ENCODE results near the gene CFAP57.
A peak's percentile ranks its signal among the peaks of the same experiment; 100 is the strongest.

CFAP57 gene

DNA sequence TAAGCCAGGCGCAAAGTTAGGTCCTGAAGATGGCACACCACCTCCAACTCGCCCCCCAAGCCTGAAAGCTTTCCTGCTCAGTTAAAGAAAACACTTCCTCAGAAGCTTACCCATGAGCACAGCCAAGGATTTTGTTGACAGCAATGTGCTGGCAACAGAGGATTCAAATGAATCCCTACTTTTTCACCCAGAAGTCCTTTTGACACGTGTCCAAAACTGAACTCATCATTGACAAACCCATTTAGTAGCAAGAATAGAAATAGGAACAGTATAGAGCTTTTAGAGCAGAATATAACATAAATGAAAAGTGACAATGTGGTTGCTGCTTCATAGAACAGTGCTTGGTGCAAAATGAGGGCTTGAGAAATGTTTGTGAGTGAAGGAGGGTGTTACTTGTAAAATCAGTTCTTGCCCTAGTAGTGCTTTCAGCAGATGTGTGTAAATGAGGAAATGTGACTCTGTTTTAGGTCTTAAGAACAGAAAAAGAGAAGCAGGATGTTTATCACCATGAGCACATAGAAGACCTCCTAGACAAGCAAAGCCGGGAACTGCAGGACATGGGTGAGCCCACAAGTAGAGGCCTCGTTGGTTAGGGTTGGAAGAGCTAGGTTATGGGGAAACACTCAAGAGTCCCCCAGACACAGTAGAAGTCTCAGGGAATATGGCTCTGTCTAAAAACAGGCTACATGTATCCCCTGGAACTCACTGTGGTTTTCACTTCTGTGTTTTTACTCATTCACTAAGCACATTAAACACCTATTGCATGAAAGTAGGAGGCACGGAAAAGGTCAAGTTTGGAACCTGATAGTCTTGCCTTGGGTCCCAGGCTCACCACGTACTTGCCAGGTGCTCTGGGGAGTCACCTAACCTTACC, 49.0 kb downstream of the CFAP57 start:
- no peak for DNase-seq (ENCODE audit: extremely low spot score, insufficient read length, low read depth)

DNA sequence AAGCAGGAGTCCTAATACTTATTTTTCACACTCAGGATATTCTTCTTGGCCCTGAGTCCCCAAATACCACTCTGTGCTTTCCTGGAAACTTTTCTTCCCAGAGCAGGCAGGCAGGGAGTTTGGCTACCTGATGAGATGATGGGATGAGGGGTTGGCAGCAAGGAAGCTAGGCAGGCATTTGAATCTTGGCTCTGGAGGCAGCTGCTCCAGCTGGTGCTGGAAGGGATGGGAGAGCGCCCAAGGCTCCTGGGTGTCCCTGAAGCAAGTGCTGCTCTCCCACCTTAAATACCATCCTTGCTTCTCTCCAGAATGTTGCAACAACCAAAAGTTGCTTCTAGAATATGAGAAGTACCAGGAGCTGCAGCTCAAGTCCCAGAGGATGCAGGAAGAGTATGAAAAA, 49.7 kb downstream of the CFAP57 start:
- DNase-seq (ENCODE audit: extremely low spot score, insufficient read length, low read depth) = no peak
- FAIRE-seq = no peak

More for the DNA sequence above, 49.0 kb downstream of the CFAP57 start:
- peak; percentile 81 for FAIRE-seq

DNA sequence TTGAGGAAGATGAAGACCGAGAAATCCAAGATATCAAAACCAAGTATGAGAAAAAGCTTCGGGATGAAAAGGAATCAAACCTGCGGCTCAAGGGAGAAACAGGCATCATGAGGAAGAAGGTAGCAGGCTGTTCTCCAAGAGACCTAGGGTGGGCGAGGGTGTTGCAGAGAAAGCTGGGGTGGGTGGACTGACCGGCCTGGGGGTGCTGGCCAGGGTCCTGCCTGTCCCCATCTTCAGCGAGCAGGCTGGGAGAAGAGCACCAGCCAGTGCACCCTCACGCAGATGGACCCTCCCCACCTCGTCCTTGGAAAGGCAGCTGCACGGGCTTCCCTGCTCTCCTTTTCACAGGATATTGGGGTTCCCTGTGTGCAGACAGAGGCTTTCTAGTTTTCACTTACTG, 50.7 kb downstream of the CFAP57 start:
- no peak for FAIRE-seq
- no peak for DNase-seq (ENCODE audit: extremely low spot score, insufficient read length, low read depth)

DNA sequence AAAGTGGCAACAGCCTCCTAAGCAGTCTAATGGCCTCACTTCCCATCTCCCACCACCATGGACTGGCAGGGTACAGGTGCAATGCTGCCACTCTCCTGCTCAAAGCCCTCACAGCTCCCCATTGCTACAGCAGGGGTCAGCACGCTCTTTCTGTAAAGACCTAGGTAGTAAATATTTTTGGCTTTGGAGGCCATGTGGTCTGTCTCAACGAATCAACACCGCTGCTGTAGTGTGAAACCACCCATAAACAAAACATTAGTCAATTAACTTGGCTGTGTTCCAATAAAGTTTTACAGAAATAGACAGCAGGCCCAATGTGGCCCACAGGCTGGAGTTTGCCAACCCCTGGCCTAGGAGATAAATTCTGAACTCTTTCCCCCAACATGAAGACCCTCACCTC, 53.0 kb downstream of the CFAP57 start:
- FAIRE-seq (peak; percentile 64), DNase-seq (ENCODE audit: extremely low spot score, insufficient read length, low read depth) (no peak)

DNA sequence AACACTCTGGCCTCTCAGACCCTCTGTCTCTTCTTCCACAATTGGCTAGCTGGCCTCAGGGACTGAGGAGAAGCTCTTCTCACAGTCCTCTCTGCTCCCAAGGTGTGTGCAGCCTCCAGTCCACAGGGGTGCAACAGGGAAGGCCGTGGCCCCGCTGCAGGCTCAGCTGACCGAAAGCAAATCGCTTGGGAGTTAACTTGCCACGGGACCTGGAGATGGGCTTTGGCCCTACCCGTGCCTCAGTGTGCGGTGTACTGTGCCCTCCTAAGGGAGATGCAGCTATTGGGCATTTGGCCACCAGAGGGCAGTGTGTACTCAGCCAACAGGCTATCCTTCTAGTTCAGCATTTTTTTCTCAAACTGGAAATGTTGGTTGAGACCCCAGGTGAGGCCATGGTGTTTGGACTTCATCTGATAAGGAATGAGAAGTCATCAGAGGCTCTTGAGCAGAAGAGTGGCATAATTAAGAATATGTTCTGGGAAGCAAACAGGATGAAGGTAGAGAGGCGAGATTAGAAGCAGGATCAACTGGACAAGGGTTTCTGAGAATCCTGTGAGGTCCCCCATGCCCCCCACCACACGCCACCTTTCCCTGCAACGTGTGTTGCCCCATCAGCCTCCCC, 55.1 kb downstream of the CFAP57 start:
- peak; percentile 96 for FAIRE-seq

DNA sequence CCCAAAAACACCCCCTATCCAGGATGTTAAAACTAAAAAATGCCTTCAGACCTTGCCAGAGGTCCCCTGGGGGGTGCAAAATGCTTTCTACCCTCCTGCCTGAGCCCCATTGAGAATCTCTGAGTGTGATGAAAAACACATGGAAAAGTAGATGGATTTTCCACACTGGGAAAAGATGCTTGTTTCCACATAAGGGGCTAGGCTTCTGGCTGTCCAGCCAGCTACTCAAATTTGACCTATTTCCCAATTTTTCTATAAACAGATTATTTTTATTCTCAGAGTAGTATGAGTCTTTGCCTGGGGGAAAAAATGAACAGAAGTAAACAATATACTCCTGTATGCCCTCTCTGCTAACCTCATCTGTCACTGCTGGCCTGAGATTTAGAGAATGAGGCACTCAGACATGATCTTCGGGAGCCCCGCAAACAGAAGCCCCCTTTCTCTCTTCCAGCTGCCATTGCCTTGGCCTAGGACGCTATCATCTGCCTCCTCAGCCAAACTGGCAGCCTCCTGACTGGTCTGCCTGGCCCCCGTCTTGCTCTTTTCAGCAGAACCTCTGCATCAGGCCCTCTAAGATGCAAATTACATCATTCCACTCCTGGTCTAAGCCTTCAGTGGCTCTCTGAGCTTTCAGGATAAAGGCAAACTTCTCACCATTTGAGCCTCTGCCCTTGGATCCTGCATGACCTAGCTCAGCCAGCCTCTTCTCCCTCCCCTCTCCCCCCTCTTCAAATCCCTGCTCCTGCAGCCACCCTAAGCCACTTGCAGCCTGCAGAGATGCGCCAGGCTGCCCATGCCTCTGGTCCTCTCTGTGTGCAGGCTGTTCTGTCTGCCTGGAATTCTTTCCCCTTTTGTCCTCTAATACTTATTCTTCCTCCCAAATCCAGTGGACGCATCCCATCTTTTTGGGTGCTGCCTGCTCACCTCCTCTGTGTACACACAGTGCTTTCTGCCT, 58.0 kb downstream of the CFAP57 start:
- FAIRE-seq (no peak), DNase-seq (ENCODE audit: extremely low spot score, insufficient read length, low read depth) (no peak)

More for the DNA sequence above, 55.1 kb downstream of the CFAP57 start:
- DNase-seq (ENCODE audit: extremely low spot score, insufficient read length, low read depth) = peak; percentile 54

DNA sequence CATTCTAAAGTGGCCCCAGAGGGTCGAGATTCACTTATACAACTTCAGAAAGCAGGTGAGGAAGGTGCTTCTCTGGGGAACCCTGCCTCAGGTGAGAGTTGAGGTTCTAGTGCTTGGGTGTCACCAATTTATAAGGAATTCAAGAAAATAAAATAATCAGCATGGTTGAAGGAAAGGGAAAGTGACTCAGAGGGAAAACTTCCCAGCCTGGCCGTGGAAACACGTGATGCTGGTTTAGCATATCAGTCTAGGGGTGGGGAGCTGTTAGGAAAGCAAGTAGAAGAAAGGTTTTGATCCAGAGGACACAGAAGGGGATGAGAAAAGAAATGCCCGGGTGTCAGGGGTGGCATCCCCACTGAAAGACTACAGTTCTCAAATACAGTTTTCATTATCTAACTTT, 59.9 kb downstream of the CFAP57 start:
- FAIRE-seq = no peak
- DNase-seq (ENCODE audit: extremely low spot score, insufficient read length, low read depth) = no peak

DNA sequence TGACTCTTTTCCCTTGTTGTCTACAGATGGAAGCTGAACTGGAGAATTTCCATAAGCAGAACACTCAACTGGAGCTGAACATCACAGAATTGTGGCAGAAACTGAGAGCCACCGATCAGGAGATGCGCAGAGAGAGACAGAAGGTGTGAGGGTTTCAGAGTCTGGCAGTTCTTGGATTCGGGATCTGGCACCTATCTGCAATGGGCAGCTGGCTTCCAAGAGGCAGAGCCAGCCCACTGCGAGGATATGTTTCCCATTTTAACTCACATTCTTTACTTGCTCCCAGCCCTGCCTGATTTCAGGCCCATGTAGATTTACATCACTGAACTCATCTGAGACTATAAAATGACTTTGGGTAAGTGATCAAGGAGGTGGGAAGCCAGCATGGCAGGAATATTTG, 60.4 kb downstream of the CFAP57 start:
- FAIRE-seq = no peak

DNA sequence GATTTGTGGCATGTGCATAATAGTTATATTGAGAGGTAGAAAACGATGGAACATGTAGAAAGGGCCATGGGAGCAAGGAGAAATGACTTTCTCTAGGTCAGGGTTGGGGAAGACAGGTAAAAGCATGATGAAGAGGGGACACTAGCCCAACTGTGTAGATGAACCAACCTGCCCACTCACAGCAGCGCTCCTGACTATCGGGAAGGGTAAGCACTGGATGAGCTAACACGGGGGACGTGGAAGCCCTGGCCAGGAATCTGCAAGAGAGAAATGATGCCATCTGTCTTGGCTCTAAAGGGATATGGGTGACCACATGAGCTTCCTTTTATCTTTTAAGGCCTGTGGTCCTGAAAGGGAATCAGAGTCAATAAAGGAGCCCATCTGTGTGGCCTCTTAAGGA, 61.5 kb downstream of the CFAP57 start:
- DNase-seq (ENCODE audit: extremely low spot score, insufficient read length, low read depth) = no peak
- no peak for FAIRE-seq

More for the DNA sequence above, 60.4 kb downstream of the CFAP57 start:
- no peak for DNase-seq (ENCODE audit: extremely low spot score, insufficient read length, low read depth)

DNA sequence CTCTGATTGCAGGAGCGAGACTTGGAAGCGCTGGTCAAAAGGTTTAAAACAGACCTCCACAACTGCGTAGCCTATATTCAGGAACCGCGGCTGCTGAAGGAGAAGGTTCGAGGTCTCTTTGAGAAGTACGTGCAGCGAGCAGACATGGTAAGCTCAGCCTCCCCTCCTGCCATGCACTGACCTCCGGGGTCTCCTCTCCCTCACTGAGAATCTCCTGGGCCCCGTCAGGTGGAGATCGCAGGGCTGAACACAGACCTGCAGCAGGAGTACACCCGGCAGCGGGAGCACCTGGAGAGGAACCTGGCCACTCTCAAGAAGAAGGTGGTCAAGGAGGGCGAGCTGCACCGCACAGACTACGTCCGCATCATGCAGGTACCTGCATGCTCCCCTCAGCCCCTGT, 62.1 kb downstream of the CFAP57 start:
- no peak for DNase-seq (ENCODE audit: extremely low spot score, insufficient read length, low read depth)
- FAIRE-seq = no peak

DNA sequence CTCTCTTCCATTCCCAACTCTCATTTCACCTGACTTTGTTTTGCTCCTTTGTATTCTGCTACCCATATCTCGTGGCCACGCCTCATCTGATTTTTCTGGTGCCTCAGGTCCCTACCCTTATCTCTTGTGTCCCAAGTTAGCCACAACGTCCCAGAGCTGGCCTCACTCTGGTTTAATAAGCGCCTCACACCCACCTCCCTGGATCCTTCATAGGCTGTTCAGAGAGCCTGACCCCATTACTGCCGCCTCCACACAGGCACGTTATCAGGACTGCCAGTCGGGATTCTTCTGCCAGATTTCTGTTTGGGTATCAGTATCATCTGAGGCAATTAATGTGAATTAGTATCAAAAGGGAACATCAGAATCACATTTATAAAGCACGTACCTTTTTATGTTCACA, 62.9 kb downstream of the CFAP57 start:
- no peak for FAIRE-seq
- DNase-seq (ENCODE audit: extremely low spot score, insufficient read length, low read depth) = no peak

DNA sequence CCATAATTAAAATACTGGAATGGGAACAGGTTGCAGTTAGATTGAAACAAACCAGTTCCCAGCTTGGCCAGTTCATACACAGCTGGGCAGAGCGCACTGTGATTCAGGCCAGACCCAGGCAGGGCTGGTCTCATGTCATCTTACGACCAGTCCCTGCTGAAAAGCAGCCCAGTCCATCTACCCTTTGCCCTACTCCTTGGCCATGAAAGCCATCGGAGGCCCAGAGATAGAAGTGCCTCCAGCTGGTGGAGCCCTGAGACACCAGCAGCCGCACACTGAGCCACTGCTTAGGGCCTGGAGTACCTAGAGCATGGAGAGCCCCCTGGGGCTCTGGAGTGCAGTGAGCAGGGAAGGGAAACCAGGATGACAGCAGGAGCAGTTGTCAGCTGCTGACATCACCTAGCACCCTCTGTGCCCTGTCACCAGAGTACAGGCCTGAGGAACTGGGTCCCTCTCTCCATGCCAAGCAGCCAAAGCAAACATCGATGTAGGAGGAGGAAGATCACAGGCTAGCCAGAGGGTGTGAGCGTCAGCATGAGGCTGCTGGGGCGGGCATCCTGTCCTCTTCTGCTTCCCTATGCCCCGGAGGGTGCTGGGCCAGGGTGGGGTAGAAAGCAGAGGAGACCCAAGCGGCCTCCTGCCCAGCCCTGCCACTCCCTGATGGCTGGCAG, 63.5 kb downstream of the CFAP57 start:
- DNase-seq (ENCODE audit: extremely low spot score, insufficient read length, low read depth) = no peak
- no peak for FAIRE-seq

DNA sequence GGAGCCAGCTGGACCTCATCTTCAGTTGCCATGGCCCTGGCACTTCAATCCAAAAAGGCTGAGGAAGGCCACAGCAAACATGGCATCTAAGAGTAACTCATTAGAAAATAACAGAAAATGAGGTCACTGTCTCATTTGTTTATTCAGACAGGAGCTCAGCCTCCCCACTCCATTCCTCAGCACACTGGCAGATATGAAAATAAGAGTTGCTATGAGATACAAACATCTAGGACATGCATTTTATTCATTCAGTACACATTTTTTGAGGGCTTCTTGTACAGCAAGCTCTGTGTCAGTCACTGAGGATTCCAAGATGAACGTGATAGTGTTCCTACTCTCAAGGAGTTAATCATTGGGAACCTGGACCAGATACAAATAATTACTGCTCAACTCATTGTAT, 65.0 kb downstream of the CFAP57 start:
- no peak for FAIRE-seq
- no peak for DNase-seq (ENCODE audit: extremely low spot score, insufficient read length, low read depth)

DNA sequence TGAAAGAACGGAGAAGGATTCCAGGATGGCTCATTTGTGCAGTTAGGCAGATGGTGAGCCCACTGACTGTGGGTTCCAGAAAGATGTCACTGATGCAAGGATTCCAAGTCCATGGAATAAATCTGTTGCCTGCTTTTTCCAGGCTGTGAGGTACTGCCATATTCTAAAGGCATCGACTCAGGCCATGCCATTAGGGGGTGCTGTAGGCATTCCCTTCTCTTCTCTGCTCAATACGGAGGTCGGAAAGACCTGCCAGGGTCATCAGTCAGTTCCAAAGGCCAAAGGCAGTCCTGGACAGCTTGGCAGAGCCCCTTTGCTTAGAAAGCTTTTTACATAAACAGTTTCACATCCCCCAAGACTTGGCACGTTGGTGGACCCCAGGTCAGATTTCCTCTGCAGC, 66.0 kb downstream of the CFAP57 start:
- DNase-seq (ENCODE audit: extremely low spot score, insufficient read length, low read depth) = no peak
- peak; percentile 74 for FAIRE-seq

DNA sequence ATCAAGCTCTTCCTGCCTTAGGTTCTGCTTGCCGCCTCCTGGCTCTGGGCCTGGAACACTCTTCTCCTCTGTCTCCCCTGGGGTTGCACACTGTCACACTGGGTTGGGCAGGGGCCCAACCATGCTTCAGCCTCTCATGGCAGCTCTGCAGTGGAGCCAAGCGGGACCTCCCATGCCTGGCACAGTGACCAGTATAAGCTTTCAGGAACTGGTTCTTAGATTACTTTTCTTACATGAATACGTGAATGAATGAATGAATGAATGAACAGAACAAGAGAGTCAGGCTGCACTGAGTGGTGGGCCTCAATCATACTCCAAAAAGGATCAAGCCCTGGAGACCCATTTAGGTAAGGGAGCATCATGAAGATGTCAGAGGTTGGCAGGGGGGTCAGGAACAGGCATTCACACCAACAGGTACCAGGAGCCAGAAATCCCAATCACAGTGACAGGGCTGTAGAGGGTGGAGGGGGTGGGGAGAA, 66.9 kb downstream of the CFAP57 start:
- FAIRE-seq (no peak), DNase-seq (ENCODE audit: extremely low spot score, insufficient read length, low read depth) (no peak)

DNA sequence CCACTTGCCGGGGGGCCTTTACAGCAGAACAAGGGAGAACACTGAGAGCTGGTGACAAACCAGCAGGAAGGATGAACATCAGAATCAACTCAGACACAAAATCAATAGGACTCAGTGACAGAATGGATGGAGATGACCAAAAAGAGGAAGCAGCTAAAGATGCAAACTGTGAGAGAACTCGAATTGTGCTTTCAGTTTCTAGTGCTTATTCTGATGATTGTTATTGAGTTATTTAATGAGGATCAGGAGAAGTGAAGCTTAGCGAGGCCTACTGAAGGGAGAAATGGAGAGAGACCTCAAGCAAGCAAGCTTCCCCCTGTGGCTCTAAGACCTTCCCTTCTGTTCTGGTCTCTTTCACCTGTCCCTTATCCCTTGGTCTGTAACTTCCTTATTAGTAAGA, 67.4 kb downstream of the CFAP57 start:
- FAIRE-seq (peak; percentile 97), DNase-seq (ENCODE audit: extremely low spot score, insufficient read length, low read depth) (peak; percentile 61)

DNA sequence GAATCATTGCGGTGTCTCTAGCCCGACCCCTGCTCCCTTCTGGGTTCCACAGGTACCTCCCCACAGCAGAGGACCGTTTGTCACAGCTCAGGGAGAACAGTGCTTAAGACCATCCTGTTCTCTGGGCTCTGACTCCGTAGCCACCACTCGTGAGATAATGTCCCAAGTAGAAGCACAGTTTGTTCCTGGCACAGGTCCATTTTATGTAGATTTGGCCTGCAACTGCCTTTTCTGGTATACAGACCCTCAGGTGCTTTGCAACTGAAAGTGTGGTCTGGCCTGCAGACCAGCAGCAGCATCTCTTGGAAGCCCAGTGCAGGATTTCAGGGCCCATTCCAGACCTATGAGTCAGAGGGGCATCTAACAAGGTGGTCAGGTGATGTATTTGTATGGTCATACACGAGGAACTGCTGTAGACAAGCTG, 69.3 kb downstream of the CFAP57 start:
- no peak for FAIRE-seq

DNA sequence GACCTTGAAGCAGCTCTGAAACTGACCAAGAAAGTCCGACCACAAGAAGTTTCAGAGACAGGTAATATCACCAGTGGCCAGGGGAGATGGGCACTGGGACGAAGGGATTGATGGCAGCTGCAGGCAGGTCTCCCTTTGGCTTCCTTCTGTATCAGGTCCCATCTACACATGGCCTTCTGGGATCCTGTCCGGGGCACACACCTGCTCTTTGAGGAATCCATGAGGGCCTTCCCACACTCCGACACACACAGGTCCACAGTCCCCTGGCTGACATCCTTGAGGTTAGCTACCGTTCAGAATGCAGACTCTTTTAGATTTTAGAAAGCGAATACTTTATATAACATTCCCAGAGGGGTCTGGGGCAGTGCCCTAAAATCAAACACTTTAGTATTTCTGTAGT, 71.2 kb downstream of the CFAP57 start:
- no peak for FAIRE-seq
- DNase-seq (ENCODE audit: extremely low spot score, insufficient read length, low read depth) = no peak

More for the DNA sequence above, 69.3 kb downstream of the CFAP57 start:
- no peak for DNase-seq (ENCODE audit: extremely low spot score, insufficient read length, low read depth)

DNA sequence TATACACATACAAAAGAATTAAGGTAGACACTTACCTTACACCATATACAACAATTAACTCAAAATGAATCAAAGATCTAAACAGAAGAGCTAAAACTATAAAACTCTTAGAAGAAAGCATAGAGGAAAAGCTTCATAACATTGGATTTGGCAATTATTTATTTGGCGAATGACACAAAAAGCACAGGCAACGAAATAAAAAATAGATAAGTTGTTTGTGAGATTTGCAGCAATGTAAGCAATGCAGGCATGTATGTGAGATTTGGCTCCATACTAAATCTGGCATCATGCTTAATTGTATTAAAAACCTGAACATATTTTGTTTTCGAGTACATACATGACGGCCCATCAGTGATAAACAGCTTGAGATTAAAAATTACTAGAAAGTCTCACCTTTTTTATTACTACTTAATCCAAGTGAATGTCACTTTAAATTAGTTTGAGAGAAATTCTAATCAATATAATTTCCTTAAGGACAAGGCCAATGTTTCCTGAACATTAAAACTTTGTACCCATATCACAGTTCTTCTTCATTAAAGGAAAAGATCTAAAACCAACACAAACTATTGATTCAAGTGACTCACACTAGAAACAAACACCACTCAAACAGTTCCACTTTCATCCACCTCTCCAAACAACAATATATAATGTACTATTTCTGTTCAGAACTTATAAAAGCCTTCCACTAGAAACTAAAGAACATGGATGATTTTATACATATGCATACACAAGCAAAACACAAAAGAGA, 74.5 kb downstream of the CFAP57 start:
- FAIRE-seq (no peak), DNase-seq (ENCODE audit: extremely low spot score, insufficient read length, low read depth) (no peak)
